K562 (cell line): ENCODE measurements around the gene ANAPC16. TPM values are rescaled to one million over a fixed set of nuclear protein-coding genes. Genes with fewer than 3 reads are reported as not detected.

Experiments used
- ATAC-seq: fragments of 200-7000 bp; cut with Tn5 transposase; 3 replicates; pipeline ENCODE4 v1.9.1; 2020; ENCODE audit warnings: moderate library complexity
- BruUV-seq: library from RNA; stranded (reverse); fragments of 400-500 nt; replicated peaks from 2 replicates; lab custom pipeline; 2021; lab: Mats Ljungman, UMichigan
- CTCF ChIA-PET: fragments of 300-600 bp; formaldehyde crosslinking; extraction: SDS; loops from one replicate; lab custom pipeline; 2021; ENCODE audit warnings: low intra/inter-chr PET ratio; lab: Yijun Ruan, JAX
- POLR2A ChIA-PET: fragments of 300-600, 350-650 bp; sonication (Branson Sonifier 250); formaldehyde crosslinking; extraction: SDS; loops from one replicate; lab custom pipeline; 2021; ENCODE audit warnings: antibody characterized with exemption, inconsistent platforms; lab: Yijun Ruan, JAX
- DNase-seq, 4 experiments: peaks; one replicate each; pipeline versions ENCODE4 v3.0.0 to v3.0.0-alpha.2; 2011 to 2018; ENCODE audit warnings: low spot score in 3 of 4, mixed read lengths in 3 of 4; ENCODE audit errors: extremely low read depth in 1 of 4
- FAIRE-seq: peaks from 2 replicates; lab custom pipeline; 2011; peaks lifted over from hg19 to GRCh38; lab: Jason Lieb, UNC
- H2AFZ ChIP-seq: 2 replicates; pipeline ENCODE4 v1.6.0; 2011; ENCODE audit warnings: low read depth, low read length, control low read depth, inconsistent platforms
- H3K27ac ChIP-seq: fragments of 200-600 bp; 3 replicates; pipeline ENCODE4 v1.8.0; 2011; ENCODE audit warnings: low read depth, mild to moderate bottlenecking, control low read depth, inconsistent platforms, low read length, moderate library complexity, mixed read lengths; ENCODE audit errors: extremely low read depth
- H3K27me3 ChIP-seq, 2 experiments: fragments of 300-600 bp in 1 of 2; 2 replicates in 1 of 2; 3 replicates in 1 of 2; pipeline versions ENCODE4 v1.6.0 to v1.8.0; 2011; ENCODE audit warnings: inconsistent platforms in 2 of 2, low read length in 2 of 2, mild to moderate bottlenecking in 1 of 2, mixed read lengths in 1 of 2, moderate library complexity in 1 of 2; ENCODE audit not compliant: control insufficient read depth in 2 of 2, insufficient read depth in 2 of 2
- H3K36me3 ChIP-seq: fragments of 300-600 bp; 3 replicates; pipeline ENCODE4 v1.8.0; 2011; ENCODE audit warnings: mild to moderate bottlenecking, low read length, inconsistent platforms; ENCODE audit not compliant: control insufficient read depth, insufficient read depth
- H3K4me1 ChIP-seq, 2 experiments: fragments of 200-600 bp in 1 of 2; replicated peaks in 1 of 2; 2 replicates in 1 of 2; 3 replicates in 1 of 2; pipeline versions ENCODE4 v1.5.1 to v1.8.0; 2011; ENCODE audit warnings: inconsistent platforms in 2 of 2, low read length in 2 of 2, mild to moderate bottlenecking in 1 of 2, mixed read lengths in 1 of 2, moderate library complexity in 1 of 2; ENCODE audit not compliant: control insufficient read depth in 2 of 2, insufficient read depth in 2 of 2
- H3K4me2 ChIP-seq: 2 replicates; pipeline ENCODE4 v1.6.1; 2011; ENCODE audit warnings: low read length, control low read depth, inconsistent platforms, mixed read lengths; ENCODE audit not compliant: insufficient read depth
- H3K4me3 ChIP-seq: fragments of 200-600 bp; sonication (generic), shearing (Covaris generic); 2 replicates; pipeline ENCODE4 v1.5.1; 2016; ENCODE audit warnings: control low read depth, inconsistent platforms
- H3K79me2 ChIP-seq: fragments of 200-600 bp; 3 replicates; pipeline ENCODE4 v1.8.0; 2011; ENCODE audit warnings: low read length, inconsistent platforms; ENCODE audit not compliant: control insufficient read depth, insufficient read depth
- H3K9ac ChIP-seq, 2 experiments: 2 replicates each; pipeline versions ENCODE4 v1.6.0 to v1.6.1; 2011; ENCODE audit warnings: low read depth in 2 of 2, low read length in 2 of 2, control low read depth in 1 of 2, inconsistent platforms in 1 of 2, mild to moderate bottlenecking in 1 of 2, mixed read lengths in 1 of 2; ENCODE audit not compliant: insufficient read depth in 1 of 2
- H3K9me1 ChIP-seq: one replicate; pipeline ENCODE4 v1.6.0; 2011; ENCODE audit warnings: inconsistent platforms, mild to moderate bottlenecking, low read length, moderate library complexity; ENCODE audit not compliant: control insufficient read depth, insufficient read depth
- H3K9me3 ChIP-seq: replicated peaks from 2 replicates; pipeline ENCODE4 v1.5.1; 2011; ENCODE audit warnings: low read depth, low read length, inconsistent platforms; ENCODE audit not compliant: control insufficient read depth, insufficient read depth
- H4K20me1 ChIP-seq: replicated peaks from 2 replicates; pipeline ENCODE4 v1.6.1; 2011; ENCODE audit warnings: low read length, inconsistent platforms, mixed read lengths; ENCODE audit not compliant: control insufficient read depth, insufficient read depth
- ATF1 ChIP-seq, 2 experiments: fragments of 450-650 bp in 1 of 2; IDR thresholded peaks; 2 replicates each; pipeline ENCODE4 v1.6.1; 2016; ENCODE audit warnings: missing compliant biosample characterization in 1 of 2, missing genetic modification characterization in 1 of 2
- BCL6 ChIP-seq: fragments of 250-450 bp; sonication (Bioruptor Pico); IDR thresholded peaks from 2 replicates; pipeline ENCODE4 v1.4.0; 2020
- CC2D1A ChIP-seq: fragments of 450-650 bp; IDR thresholded peaks from 2 replicates; pipeline ENCODE4 v1.6.1; 2017; ENCODE audit warnings: mild to moderate bottlenecking
- E2F1 ChIP-seq: sonication (generic); formaldehyde crosslinking; IDR thresholded peaks from 2 replicates; pipeline ENCODE4 v1.8.1; 2023; ENCODE audit warnings: mild to moderate bottlenecking, missing genetic modification reagents, moderate library complexity
- GTF2A2 ChIP-seq: IDR thresholded peaks from 2 replicates; pipeline ENCODE4 v1.6.1; 2016; ENCODE audit warnings: mild to moderate bottlenecking, missing genetic modification characterization, missing compliant biosample characterization
- MAX ChIP-seq: sonication (generic); formaldehyde crosslinking; IDR thresholded peaks from 2 replicates; pipeline ENCODE4 v1.9.0; 2022; ENCODE audit warnings: mild to moderate bottlenecking, missing genetic modification reagents
- MXD1 ChIP-seq: fragments of 250-450 bp; sonication (Bioruptor Pico); IDR thresholded peaks from 2 replicates; pipeline ENCODE4 v1.8.0; 2021; ENCODE audit warnings: borderline replicate concordance, mild to moderate bottlenecking, moderate library complexity; ENCODE audit not compliant: poor library complexity, severe bottlenecking
- NFIX ChIP-seq: fragments of 250-450 bp; sonication (Bioruptor Pico); IDR thresholded peaks from 2 replicates; pipeline ENCODE4 v1.4.0; 2020; ENCODE audit warnings: low read depth, mild to moderate bottlenecking, moderate library complexity
- POLR2A ChIP-seq: fragments of 450-650 bp; conservative IDR thresholded peaks from 2 replicates; pipeline ENCODE4 v1.6.1; 2016
- POLR2AphosphoS5 ChIP-seq: IDR thresholded peaks from 2 replicates; pipeline ENCODE4 v1.6.1; 2011; ENCODE audit warnings: mild to moderate bottlenecking, low read depth, low read length, moderate library complexity; ENCODE audit not compliant: control insufficient read depth, insufficient read depth
- RBBP5 ChIP-seq: fragments of 200-600 bp; sonication (generic); IDR thresholded peaks from 2 replicates; pipeline ENCODE4 v1.6.1; 2012; ENCODE audit warnings: borderline replicate concordance, mild to moderate bottlenecking, low read length, control low read depth, inconsistent platforms; ENCODE audit not compliant: insufficient read depth, poor library complexity, severe bottlenecking
- RNF219 ChIP-seq: fragments of 250-450 bp; sonication (Bioruptor Pico); IDR thresholded peaks from 2 replicates; pipeline ENCODE4 v1.5.0; 2022; ENCODE audit warnings: mild to moderate bottlenecking
- ZC3H4 ChIP-seq: sonication (generic); formaldehyde crosslinking; IDR thresholded peaks from 2 replicates; pipeline ENCODE4 v1.9.0; 2021; ENCODE audit warnings: missing genetic modification reagents, borderline replicate concordance
- ZNF134 ChIP-seq: fragments of 250-450 bp; sonication (Bioruptor Pico); conservative IDR thresholded peaks from 2 replicates; pipeline ENCODE4 v1.4.0; 2020
- ZNF24 ChIP-seq: fragments of 450-650 bp; IDR thresholded peaks from 2 replicates; pipeline ENCODE4 v1.6.1; 2016
- WGBS: fragments of 100-300 bp; shearing (Covaris generic); methylation state at CpG from one replicate; pipeline ENCODE4 v1.1.6; 2016; ENCODE audit warnings: low coverage, mixed read lengths; ENCODE audit not compliant: insufficient coverage; ENCODE audit errors: missing lambda C conversion rate; 5-methylcytosine and 5-hydroxymethylcytosine counted together
- in situ Hi-C: fragments of 300-500 bp; cut with MboI; formaldehyde crosslinking; loops from 4 replicates; pipeline ENCODE4 v1.15.0; 2018; ENCODE audit warnings: inconsistent platforms, mixed read lengths
- intact Hi-C: fragments of 100-400 bp; cut with micrococcal nuclease; formaldehyde crosslinking; loops from 2 replicates; pipeline ENCODE4 v1.14.2; 2022
- polyA plus RNA-seq, 8 experiments: library from polyadenylated mRNA; depleted of rRNA in 4 of 8; stranded (reverse) in 5 of 8; unstranded in 3 of 8; fragments of >200 nt; fragmentation: Nextera tagmentation in 2 of 8; fragmentation: Illumina TruSeq in 1 of 8; extraction: Ambion mirVana in 2 of 8; extraction: Trizol in 1 of 8; gene quantifications; 2 replicates each; pipeline versions ENCODE4 v1.2.1 to v1.2.3, GENCODE V29; 2011 to 2014; ENCODE audit warnings: inconsistent platforms in 1 of 8, missing spikeins in 1 of 8
- total RNA-seq, 7 experiments: library from RNA; depleted of rRNA in 6 of 7; stranded (reverse); fragments of >200 nt in 6 of 7; fragmentation: Illumina TruSeq in 2 of 7; extraction: Trizol in 2 of 7; gene quantifications; 2 replicates each; pipeline versions ENCODE4 v1.2.1 to v1.2.3, GENCODE V29; 2011 to 2021; ENCODE audit warnings: low replicate concordance in 1 of 7

Gene ANAPC16
- total and polyA plus RNA-seq, 9 of the 15 experiments (the other 6 are each of a cell fraction or from before 2014, with no cell fraction given), result 42.6 to 208 (median 108) TPM

GRCh38 chr10:72274730-72275350 is 59.0 kb downstream of the ANAPC16 start (continued):
- TF ChIP-seq E2F1 (CRISPR knock-in tag) (peak; percentile 24; the same call in 1 of the 2 replicates), RNF219 (CRISPR knock-in tag) (peak; percentile 83), CC2D1A (0 out of 2 replicates have a peak, but pooled peaks have one; percentile 9)

GRCh38 chr10:72275351-72276012 is 59.7 kb downstream of the ANAPC16 start:
- DNase-seq, result peak; percentile 50 to 76 (median 58)
- H3K36me3 ChIP-seq, result peaks cover 25% of the 10 kb centered on the region
- peaks cover 32 to 44% of the 10 kb centered on the region in 2 experiments for H3K4me1 ChIP-seq
- H3K79me2 ChIP-seq, result peaks cover 39% of the 10 kb centered on the region
- FAIRE-seq, result no peak
- 2% methylated on average over 12 of the region's 12 CpGs for WGBS
- peak overlapping the region; percentile 95 for H3K4me2 ChIP-seq
- peak overlapping the region; percentile 91 to 99; a peak in 3 of 4 replicates for H3K9ac ChIP-seq
- ChIA-PET POLR2A (interaction anchor here (0.5 to 10.1 kb wide), 36 partner anchors 9 to 1692 kb away, joined by 3 to 277 read pairs (median 6); partner anchors contain the start of genes ANAPC16 and ASCC1), CTCF (interaction anchor here (1.8 kb wide), 1 partner anchor 61 kb away, joined by 12 read pairs; no protein-coding TSS in a partner anchor)
- 0 out of 2 replicates have a peak overlapping the region, but pooled peaks have one; percentile 5 for H2AFZ ChIP-seq
- H3K4me3 ChIP-seq, result peak overlapping the region; percentile 86
- no peaks in the 10 kb centered on the region for H3K27me3 ChIP-seq
- peak overlapping the region; percentile 87 for H3K27ac ChIP-seq
- H4K20me1 ChIP-seq, result peaks cover 28% of the 10 kb centered on the region
- ATAC-seq, result peak; percentile 2
- in situ Hi-C loops, result loop anchor here (5.0 to 10.0 kb wide), 2 partner anchors 47 to 609 kb away; no protein-coding TSS in a partner anchor
- BruUV-seq, result no TSS peak
- H3K9me3 ChIP-seq, result no peaks in the 10 kb centered on the region
- H3K9me1 ChIP-seq, result no peaks in the 10 kb centered on the region
- intact Hi-C loops, result loop anchor here (2.0 kb wide), 1 partner anchor 21 kb away; no protein-coding TSS in a partner anchor
- no peak for TF ChIP-seq ATF1 (CRISPR knock-in tag; IDR thresholded peaks at IDR 0.05)
- TF ChIP-seq ATF1 (tag; IDR thresholded peaks at IDR 0.05), result no peak
- TF ChIP-seq NFIX (CRISPR knock-in tag), result no peak
- TF ChIP-seq BCL6 (CRISPR knock-in tag), result no peak
- TF ChIP-seq ZNF24, result no peak
- peak; percentile 81 for TF ChIP-seq MAX
- TF ChIP-seq POLR2A, result peak; percentile 63; the same call in 1 of the 2 replicates
- TF ChIP-seq RBBP5, result no peak
- no peak for TF ChIP-seq GTF2A2 (tag)
- TF ChIP-seq MXD1 (CRISPR knock-in tag), result no peak
- TF ChIP-seq ZC3H4, result no peak
- TF ChIP-seq ZNF134 (CRISPR knock-in tag), result peak; percentile 51; the same call in 1 of the 2 replicates
- peak; percentile 11; the same call in 1 of the 2 replicates for TF ChIP-seq POLR2AphosphoS5
